ACC112 (cell line): ENCODE data around the gene MYL6.
"Not testable (repeated sequence)": the region's sequence is repeated elsewhere in the genome, so short reads cannot be mapped to it uniquely, and the experiment has no call there.

ENCODE experiments used
- H2AFZ ChIP-seq: fragments of 200-600 bp; sonication (generic); one replicate; pipeline ENCODE4 v1.6.0; 2017; ENCODE audit warnings: antibody characterized with exemption, low read length; ENCODE audit not compliant: unreplicated experiment
- H3K27ac ChIP-seq: fragments of 200-600 bp; sonication (generic); 2 replicates; pipeline ENCODE4 v1.5.1; 2014; ENCODE audit warnings: low read depth, mild to moderate bottlenecking, antibody characterized with exemption, low read length, moderate library complexity
- H3K27me3 ChIP-seq: fragments of 200-600 bp; sonication (generic); 2 replicates; pipeline ENCODE4 v1.6.1; 2014; ENCODE audit warnings: mild to moderate bottlenecking, antibody characterized with exemption, low read length, moderate library complexity, mixed read lengths; ENCODE audit not compliant: insufficient read depth
- H3K36me3 ChIP-seq: fragments of 200-600 bp; sonication (generic); 2 replicates; pipeline ENCODE4 v1.6.1; 2016; ENCODE audit warnings: mild to moderate bottlenecking, antibody characterized with exemption, low read length, moderate library complexity, mixed read lengths; ENCODE audit not compliant: insufficient read depth
- H3K4me1 ChIP-seq: fragments of 200-600 bp; sonication (generic); one replicate; pipeline ENCODE4 v1.6.1; 2016; ENCODE audit warnings: low read length, mixed read lengths; ENCODE audit not compliant: insufficient read depth, unreplicated experiment, control insufficient read depth
- H3K4me3 ChIP-seq: fragments of 200-600 bp; sonication (generic); 2 replicates; pipeline ENCODE4 v1.5.1; 2014; ENCODE audit warnings: mild to moderate bottlenecking, low read depth, low read length
- H3K79me2 ChIP-seq: fragments of 200-600 bp; sonication (generic); one replicate; pipeline ENCODE4 v1.6.0; 2016; ENCODE audit warnings: low read length; ENCODE audit not compliant: control insufficient read depth, unreplicated experiment, insufficient read depth

MYL6 gene

GRCh38 chr12:56158029-56158925 lies at the start of gene MYL6:
TSS of gene MYL6 (plus strand) at chr12:56158359. CDS start at chr12:56158402, 43 bp downstream.
- H3K36me3 ChIP-seq = peaks cover 35% of the 10 kb centered on the region; the same call in 1 of the 2 replicates
- H3K4me3 ChIP-seq = peak within 1 kb of the TSS; percentile 96
- peak within 1 kb of the TSS; percentile 84 for H3K27ac ChIP-seq
- H3K27me3 ChIP-seq = no peaks in the 10 kb centered on the region
- peaks cover 28% of the 10 kb centered on the region for H3K4me1 ChIP-seq
- H3K79me2 ChIP-seq = peaks cover 33% of the 10 kb centered on the region
- H2AFZ ChIP-seq = peak within 1 kb of the TSS; percentile 57

DNA sequence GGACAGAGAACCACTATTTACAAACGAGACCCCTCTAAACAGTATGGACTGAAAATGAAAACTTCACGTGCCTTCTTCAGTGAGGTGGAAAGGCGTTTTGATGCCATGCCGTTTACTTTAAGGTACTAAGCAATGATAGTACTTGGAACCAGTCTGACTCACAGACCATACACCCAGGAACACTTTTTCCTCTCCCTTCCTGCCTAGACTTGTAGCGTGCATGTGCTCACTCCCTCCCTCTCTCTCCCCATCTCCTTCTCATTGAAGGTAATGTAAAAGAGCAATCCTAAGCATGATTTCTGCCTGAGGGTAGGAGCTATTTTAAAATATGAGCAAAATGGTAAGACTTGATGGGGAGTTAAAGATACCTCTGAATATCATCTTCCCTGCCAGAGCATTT lies 47.6 kb upstream of the MYL6 start:
- Histone ChIP-seq H3K27me3 (no peaks in the 10 kb centered on the region), H3K27ac (no peak overlapping the region), H3K36me3 (peaks cover 41% of the 10 kb centered on the region), H3K4me3 (no peak overlapping the region), H3K79me2 (peaks cover 22% of the 10 kb centered on the region), H3K4me1 (peaks cover 16% of the 10 kb centered on the region), H2AFZ (no peak overlapping the region)

DNA sequence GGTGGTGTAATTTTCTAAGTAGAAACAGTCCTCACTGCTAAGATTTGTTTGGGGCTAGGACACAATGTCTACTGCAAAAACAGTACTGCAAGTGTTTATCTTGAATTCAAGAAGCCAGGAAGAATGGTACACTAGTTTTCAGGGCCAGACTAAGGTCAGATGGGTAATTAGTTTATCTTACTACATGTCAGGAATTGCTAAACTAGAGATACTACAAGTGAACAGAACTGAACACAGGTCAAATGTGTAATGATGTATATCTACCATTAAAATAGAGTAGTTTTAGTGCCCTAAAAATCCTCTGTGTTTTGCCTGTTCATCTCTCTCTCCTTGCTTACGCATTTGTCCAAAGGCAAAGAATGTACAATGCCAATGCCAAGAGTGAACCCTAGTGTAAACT lies 44.1 kb upstream of the MYL6 start:
- H2AFZ ChIP-seq = no peak overlapping the region
- H3K27me3 ChIP-seq = no peaks in the 10 kb centered on the region
- H3K79me2 ChIP-seq = peaks cover 13% of the 10 kb centered on the region
- H3K4me1 ChIP-seq = peaks cover 9% of the 10 kb centered on the region
- no peak overlapping the region for H3K27ac ChIP-seq
- no peak overlapping the region for H3K4me3 ChIP-seq
- H3K36me3 ChIP-seq = peaks cover 28% of the 10 kb centered on the region

DNA sequence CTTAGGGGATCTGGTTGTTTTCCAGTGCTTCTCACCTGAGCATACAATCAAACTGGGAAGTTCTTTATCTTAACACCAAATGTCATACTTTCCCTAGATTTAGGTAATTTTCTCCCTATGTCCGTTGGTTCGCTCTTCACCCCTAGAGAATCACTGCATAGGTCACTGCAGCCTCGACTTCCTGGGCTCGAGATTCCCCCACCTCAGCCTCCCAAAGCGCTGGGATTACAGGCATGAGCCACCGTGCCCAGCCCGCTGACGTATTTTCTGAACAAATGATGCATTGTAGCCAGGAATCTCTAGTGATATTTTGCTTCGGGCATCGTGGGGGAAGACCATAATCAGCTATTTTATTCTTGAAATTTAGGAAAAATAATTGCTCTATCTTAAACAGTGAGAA lies 42.8 kb upstream of the MYL6 start:
- H3K27ac ChIP-seq = peak overlapping the region; percentile 94
- H3K4me1 ChIP-seq = peaks cover 20% of the 10 kb centered on the region
- peaks cover 14% of the 10 kb centered on the region for H3K79me2 ChIP-seq
- H3K36me3 ChIP-seq = peaks cover 26% of the 10 kb centered on the region
- H3K4me3 ChIP-seq = peak overlapping the region; percentile 93
- H3K27me3 ChIP-seq = no peaks in the 10 kb centered on the region
- peak overlapping the region; percentile 97 for H2AFZ ChIP-seq

GRCh38 chr12:56116267-56117081 lies 41.7 kb upstream of the MYL6 start, which contains the start of gene RPL41:
TSS of gene RPL41 (plus strand) at chr12:56116633.
- H3K4me1 ChIP-seq = peaks cover 21% of the 10 kb centered on the region
- peaks cover 14% of the 10 kb centered on the region for H3K79me2 ChIP-seq
- peaks cover 15% of the 10 kb centered on the region for H3K36me3 ChIP-seq
- peak within 1 kb of the TSS; percentile 94 for H3K27ac ChIP-seq
- peak within 1 kb of the TSS; percentile 93 for H3K4me3 ChIP-seq
- H2AFZ ChIP-seq = peak within 1 kb of the TSS; percentile 97
- no peaks in the 10 kb centered on the region for H3K27me3 ChIP-seq

- H3K4me1 ChIP-seq = peaks cover 21% of the 10 kb centered on the region
- H3K27me3 ChIP-seq, H2AFZ ChIP-seq: not testable (repeated sequence)
- peak overlapping the region; percentile 93 for H3K4me3 ChIP-seq
- H3K27ac ChIP-seq = peak overlapping the region; percentile 94
- peaks cover 12% of the 10 kb centered on the region; the same call in 1 of the 2 replicates for H3K36me3 ChIP-seq
- peaks cover 14% of the 10 kb centered on the region for H3K79me2 ChIP-seq
These were observed 41.0 kb upstream of the MYL6 start for GRCh38 chr12:56117082-56117706.

DNA sequence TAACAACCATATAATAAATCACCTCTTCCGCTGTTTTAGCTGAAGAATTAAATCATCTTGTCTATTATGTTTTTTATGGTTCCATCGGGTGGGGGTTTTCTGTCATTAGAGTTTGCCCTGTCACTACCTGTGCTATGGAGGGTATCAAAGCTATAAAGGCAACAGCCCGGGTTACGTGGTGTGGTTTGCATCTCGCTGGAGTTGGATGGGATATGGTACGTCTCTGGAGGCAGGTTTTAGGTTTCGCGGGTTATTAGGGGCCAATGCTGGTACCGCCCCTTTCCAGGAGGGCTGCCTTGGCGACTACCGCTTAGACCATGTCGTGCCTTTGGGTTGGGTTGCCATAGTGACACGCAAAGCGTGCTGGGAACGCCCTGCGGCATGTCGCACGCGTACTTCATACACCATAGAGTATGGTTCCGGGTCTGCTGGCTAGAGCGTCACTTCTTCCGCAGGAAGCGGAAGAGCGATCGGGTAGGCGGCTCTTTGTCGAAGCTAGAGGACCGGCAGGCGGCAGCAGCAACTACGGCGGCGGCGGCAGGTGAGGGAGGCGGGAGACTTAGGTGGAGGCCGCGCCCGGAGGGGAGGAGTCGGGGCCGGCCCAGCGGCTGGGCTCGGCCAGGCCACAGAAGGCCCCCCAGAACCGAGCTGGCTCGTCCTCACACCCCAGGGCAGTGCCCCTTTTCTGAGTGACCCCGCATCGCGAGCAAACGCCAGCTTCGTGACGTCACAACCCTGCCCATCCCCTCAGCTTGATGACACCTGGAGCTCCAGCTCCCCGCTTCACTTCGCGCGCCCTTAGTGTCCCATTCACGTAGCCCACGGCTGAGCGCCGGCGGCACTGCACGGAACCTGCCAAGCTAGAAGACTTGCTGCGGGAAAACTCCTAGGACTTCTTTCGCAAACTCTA lies 40.1 kb upstream of the MYL6 start, which contains the start of gene ZC3H10:
Gene ZC3H10, plus strand, starts transcription at position 489 of the 910 bp plus-strand sequence. CDS start 2,297 bp downstream, outside the sequence.
- H3K27me3 ChIP-seq = no peaks in the 10 kb centered on the region
- H3K27ac ChIP-seq = peak within 1 kb of the TSS; percentile 94
- H3K4me3 ChIP-seq = peak within 1 kb of the TSS; percentile 93
- H3K36me3 ChIP-seq = peaks cover 11% of the 10 kb centered on the region; the same call in 1 of the 2 replicates
- H3K79me2 ChIP-seq = peaks cover 14% of the 10 kb centered on the region
- H2AFZ ChIP-seq = no peak within 1 kb of the TSS
- peaks cover 21% of the 10 kb centered on the region for H3K4me1 ChIP-seq

GRCh38 chr12:56118688-56119357 lies 39.3 kb upstream of the MYL6 start:
- peak overlapping the region; percentile 93 for H3K4me3 ChIP-seq
- H3K36me3 ChIP-seq = peaks cover 5% of the 10 kb centered on the region; the same call in 1 of the 2 replicates
- H3K79me2 ChIP-seq = peaks cover 14% of the 10 kb centered on the region
- peaks cover 21% of the 10 kb centered on the region for H3K4me1 ChIP-seq
- H3K27me3 ChIP-seq = no peaks in the 10 kb centered on the region
- no peak overlapping the region for H2AFZ ChIP-seq
- peak overlapping the region; percentile 72 for H3K27ac ChIP-seq

DNA sequence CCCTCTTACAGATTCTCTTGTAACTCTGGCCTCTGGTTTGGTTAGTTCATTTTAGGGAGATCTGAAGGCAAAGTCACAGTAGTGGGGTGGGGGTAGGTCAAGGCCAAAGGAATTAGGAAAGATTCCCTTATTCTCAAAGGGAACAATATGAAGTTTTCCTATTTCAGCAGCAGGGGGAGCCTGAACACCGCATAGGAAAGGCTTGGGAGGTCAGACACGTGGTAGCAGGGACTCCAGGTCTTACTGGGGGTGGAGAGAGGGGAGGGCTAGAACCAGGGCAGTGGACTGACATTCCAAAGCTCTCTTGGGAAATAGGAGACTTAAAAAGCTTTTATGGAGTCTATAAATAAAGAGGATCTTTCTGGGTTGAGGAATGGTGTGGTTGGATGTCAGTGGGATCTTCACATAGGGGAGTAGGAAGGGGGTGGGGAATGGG lies 38.8 kb upstream of the MYL6 start:
- H3K4me1 ChIP-seq = peaks cover 21% of the 10 kb centered on the region
- no peaks in the 10 kb centered on the region for H3K27me3 ChIP-seq
- peaks cover 14% of the 10 kb centered on the region for H3K79me2 ChIP-seq
- H3K27ac ChIP-seq = peak overlapping the region; percentile 72; the same call in 1 of the 2 replicates
- H3K4me3 ChIP-seq = peak overlapping the region; percentile 93
- peaks cover 5% of the 10 kb centered on the region; the same call in 1 of the 2 replicates for H3K36me3 ChIP-seq
- H2AFZ ChIP-seq = no peak overlapping the region
